ENCODE data around the gene PFN3. TPM values are rescaled to one million over a fixed set of nuclear protein-coding genes. Genes with fewer than 3 reads are reported as not detected.

Gene PFN3
- total and polyA plus RNA-seq, 8 donors: not detected

DNA sequence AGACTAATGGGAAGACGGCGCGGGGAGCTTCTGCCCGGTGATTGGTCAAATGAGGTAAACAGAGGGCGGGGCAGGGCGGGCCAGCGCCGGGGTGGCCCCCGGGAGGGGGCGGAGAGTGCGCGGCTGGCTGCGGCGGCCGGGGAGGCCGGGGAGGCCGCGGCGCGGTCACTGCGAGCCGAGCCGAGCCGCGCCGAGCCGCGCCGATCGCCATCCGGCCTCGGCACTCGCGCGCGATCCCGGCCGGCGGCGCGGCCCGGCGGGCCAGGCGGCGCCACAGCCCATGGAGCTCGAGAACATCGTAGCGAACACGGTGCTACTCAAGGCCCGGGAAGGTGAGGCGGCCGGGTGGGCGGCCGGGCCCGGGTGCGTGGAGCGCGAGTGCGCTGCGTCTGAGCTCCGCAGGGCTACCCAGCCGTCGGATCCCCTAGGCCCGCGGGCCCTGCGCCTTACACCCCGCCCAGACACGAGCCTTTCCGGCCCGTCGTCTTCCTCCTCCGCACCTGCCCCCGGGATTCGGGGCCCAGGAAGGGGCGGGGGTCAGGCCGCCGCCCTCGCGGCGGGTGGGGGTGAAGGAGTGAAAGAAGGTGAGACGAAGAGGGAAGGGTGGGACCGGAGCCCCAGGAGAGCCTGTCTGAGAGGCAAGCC is 26.2 kb upstream of the PFN3 start, which contains the start of gene GRK6:
Gene GRK6 (plus strand): TSS at position 111 of the 645 bp plus-strand sequence. CDS start 170 bp downstream, at position 281.
- 1 to 2% (median 1%) methylated on average over 15 to 82 of the region's 82 CpGs for WGBS, 5 donors
- Histone ChIP-seq H3K27me3 (no peaks in the 10 kb centered on the region), H3K4me3 (peak within 1 kb of the TSS; percentile 63 to 85 (median 80)), H3K9me3 (no peaks in the 10 kb centered on the region), H3K27ac (peak within 1 kb of the TSS; percentile 94 to 98 (median 96)), H3K4me1 (peaks cover 23 to 59% (median 53%) of the 10 kb centered on the region in 4 donors), H3K36me3 (peaks cover 4 to 19% (median 16%) of the 10 kb centered on the region in 4 donors)
- intact Hi-C loops (cut with DNase I; ENCODE audit: low total_unique reads): no loop called here
- DNase-seq: peak; percentile 57 to 85
- TF ChIP-seq POLR2A (IDR thresholded peaks at IDR 0.05) (no peak), POLR2AphosphoS5 (IDR thresholded peaks at IDR 0.05) (peak in 1 of 3 donors; percentile 11)
- TF ChIP-seq, protein P1, sequence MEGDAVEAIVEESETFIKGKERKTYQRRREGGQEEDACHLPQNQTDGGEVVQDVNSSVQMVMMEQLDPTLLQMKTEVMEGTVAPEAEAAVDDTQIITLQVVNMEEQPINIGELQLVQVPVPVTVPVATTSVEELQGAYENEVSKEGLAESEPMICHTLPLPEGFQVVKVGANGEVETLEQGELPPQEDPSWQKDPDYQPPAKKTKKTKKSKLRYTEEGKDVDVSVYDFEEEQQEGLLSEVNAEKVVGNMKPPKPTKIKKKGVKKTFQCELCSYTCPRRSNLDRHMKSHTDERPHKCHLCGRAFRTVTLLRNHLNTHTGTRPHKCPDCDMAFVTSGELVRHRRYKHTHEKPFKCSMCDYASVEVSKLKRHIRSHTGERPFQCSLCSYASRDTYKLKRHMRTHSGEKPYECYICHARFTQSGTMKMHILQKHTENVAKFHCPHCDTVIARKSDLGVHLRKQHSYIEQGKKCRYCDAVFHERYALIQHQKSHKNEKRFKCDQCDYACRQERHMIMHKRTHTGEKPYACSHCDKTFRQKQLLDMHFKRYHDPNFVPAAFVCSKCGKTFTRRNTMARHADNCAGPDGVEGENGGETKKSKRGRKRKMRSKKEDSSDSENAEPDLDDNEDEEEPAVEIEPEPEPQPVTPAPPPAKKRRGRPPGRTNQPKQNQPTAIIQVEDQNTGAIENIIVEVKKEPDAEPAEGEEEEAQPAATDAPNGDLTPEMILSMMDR (IDR thresholded peaks at IDR 0.05): no peak

- Histone ChIP-seq H3K36me3 (peaks cover 4 to 12% (median 9%) of the 10 kb centered on the region in 4 donors), H3K27ac (peak overlapping the region; percentile 94 to 98 (median 96)), H3K4me1 (peaks cover 23 to 51% (median 46%) of the 10 kb centered on the region in 4 donors), H3K4me3 (peak overlapping the region; percentile 43 to 63 (median 48)), H3K9me3 (no peaks in the 10 kb centered on the region), H3K27me3 (no peaks in the 10 kb centered on the region)
- 0 to 1% (median 0%) methylated on average over 24 to 52 of the region's 52 CpGs for WGBS, 5 donors
- peak; percentile 100 for DNase-seq
- intact Hi-C loops (cut with DNase I; ENCODE audit: low total_unique reads): no loop called here
- no peak for TF ChIP-seq EP300 (IDR thresholded peaks at IDR 0.05)
- TF ChIP-seq POLR2AphosphoS5 (IDR thresholded peaks at IDR 0.05): peak; percentile 38 to 81 (median 76)
- TF ChIP-seq POLR2A (IDR thresholded peaks at IDR 0.05): peak in 1 of 4 donors; percentile 79
These were observed 25.5 kb upstream of the PFN3 start for GRCh38 chr5:177425801-177426565.

- DNase-seq: peak in 1 of 2 donors; percentile 46
- intact Hi-C loops (cut with DNase I; ENCODE audit: low total_unique reads): no loop called here
- WGBS, 5 donors: 35 to 38% (median 37%) methylated on average over 13 of the region's 13 CpGs
- Histone ChIP-seq H3K4me3 (peak overlapping the region; percentile 43 to 63 (median 48)), H3K36me3 (peaks cover 0 to 5% (median 3%) of the 10 kb centered on the region in 4 donors), H3K9me3 (no peaks in the 10 kb centered on the region), H3K4me1 (peaks cover 23 to 45% (median 41%) of the 10 kb centered on the region in 4 donors), H3K27ac (peak overlapping the region; percentile 94 to 98 (median 96)), H3K27me3 (no peaks in the 10 kb centered on the region)
- TF ChIP-seq, protein P1 (IDR thresholded peaks at IDR 0.05): no peak
- TF ChIP-seq EP300 (IDR thresholded peaks at IDR 0.05) (no peak), POLR2AphosphoS5 (IDR thresholded peaks at IDR 0.05) (no peak), POLR2A (IDR thresholded peaks at IDR 0.05) (no peak)
These were observed 24.8 kb upstream of the PFN3 start for GRCh38 chr5:177425196-177425800.

GRCh38 chr5:177423671-177424070 is 23.2 kb upstream of the PFN3 start:
- WGBS, 5 donors: 85 to 100% (median 86%) methylated on average over 2 of the region's 2 CpGs
- intact Hi-C loops (cut with DNase I; ENCODE audit: low total_unique reads): no loop called here
- no peak for TF ChIP-seq POLR2A (IDR thresholded peaks at IDR 0.05)
- TF ChIP-seq EP300 (IDR thresholded peaks at IDR 0.05): no peak
- TF ChIP-seq, protein P1 (IDR thresholded peaks at IDR 0.05): no peak
- TF ChIP-seq POLR2AphosphoS5 (IDR thresholded peaks at IDR 0.05): no peak

More at GRCh38 chr5:177423671-177424070, 23.2 kb upstream of the PFN3 start:
- Histone ChIP-seq H3K9me3 (no peaks in the 10 kb centered on the region), H3K4me3 (no peak overlapping the region), H3K4me1 (peaks cover 22 to 28% (median 27%) of the 10 kb centered on the region in 4 donors), H3K36me3 (no peaks in the 10 kb centered on the region), H3K27me3 (no peaks in the 10 kb centered on the region), H3K27ac (no peak overlapping the region)
- DNase-seq: no peak

Measured in stomach (tissue), 9 donors.